GM11168 (cell line): Measurements from ENCODE around the gene SCN9A.
"Not testable (repeated sequence)": the region's sequence is repeated elsewhere in the genome, so short reads cannot be mapped to it uniquely, and the experiment has no call there.

Experiments used
- in situ Hi-C: fragments of 300-500 bp; cut with MboI; formaldehyde crosslinking; loops from one replicate; pipeline ENCODE4 v1.12.0; 2022; ENCODE audit warnings: low sequenced_read_pairs; ENCODE audit not compliant: unreplicated experiment

SCN9A gene

DNA sequence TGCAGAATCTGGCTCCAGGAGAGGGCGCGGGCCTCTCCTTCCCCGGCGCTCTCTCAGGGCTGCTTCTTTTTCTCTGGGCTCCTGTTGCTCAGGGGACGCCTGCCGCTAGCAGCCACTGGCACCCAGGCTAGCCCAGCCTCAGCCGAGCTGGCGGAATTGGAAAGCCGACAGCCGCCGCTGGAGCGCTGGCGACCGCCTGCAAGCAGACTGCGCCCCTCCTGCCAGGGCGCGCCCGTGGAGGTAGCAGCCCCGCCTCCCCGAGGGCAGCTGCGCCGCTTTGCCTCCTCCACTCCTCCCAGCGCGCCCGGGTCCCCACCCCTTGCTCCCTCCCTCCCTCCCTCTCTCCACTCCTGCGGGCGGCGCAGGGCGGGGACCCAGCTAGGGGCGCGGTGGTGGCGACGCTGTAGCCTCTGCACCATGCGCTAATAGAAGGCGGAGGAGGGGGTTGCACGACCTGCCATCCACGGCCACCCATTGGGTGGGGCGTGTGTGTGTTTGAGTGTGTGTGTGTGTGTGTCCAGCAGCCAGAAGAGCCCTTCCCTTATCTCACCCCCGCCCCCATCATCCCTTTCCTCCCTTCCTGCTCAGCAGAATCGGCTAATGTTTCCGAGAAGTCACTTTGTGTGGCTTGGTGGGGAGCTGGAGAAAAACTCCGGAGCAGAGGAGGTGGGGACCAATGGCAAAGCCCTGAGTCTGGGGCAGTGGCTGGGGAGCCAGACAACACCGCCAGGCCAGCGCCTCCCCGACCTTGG lies at the start of gene SCN9A:
TSS of gene SCN9A (minus strand) at position 209 of the 752 bp plus-strand sequence. CDS start 64,188 bp downstream, outside the sequence.
- in situ Hi-C loops = no loop called here

DNA sequence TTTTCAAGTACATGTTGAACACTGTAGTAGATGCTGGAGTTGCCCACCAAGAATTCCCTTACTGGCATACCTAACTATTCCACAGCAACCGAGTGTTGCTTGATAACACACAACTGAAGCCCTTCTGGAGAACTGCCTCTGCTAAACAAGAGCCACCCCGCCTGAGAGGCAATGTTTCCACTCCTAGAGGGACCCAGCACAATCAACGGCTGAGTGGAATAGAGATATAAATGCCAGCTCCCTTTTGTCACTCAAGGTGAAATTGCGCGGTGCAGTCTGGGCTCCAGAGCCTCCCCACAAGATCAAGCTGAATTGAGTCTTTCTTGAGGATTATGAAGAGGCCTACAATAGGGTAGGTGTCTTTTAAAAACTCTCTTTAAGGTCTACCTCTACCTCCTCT lies 49.1 kb upstream of the SCN9A start:
- in situ Hi-C loops = no loop called here

DNA sequence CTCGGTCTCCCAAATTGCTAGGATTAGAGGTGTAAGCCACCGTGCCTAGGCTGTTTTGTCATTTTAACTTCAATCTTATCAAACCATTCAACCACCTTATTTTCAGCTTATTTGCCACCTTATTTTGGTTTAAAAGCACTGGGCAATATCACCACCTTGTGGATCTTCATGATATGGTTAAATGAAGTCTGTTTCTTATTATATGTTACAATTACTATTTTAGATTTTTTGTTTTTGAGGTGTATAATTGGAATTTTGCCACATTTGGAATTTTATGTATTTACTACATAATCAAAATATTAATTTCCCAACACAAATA lies 43.8 kb upstream of the SCN9A start:
- in situ Hi-C loops = no loop called here

DNA sequence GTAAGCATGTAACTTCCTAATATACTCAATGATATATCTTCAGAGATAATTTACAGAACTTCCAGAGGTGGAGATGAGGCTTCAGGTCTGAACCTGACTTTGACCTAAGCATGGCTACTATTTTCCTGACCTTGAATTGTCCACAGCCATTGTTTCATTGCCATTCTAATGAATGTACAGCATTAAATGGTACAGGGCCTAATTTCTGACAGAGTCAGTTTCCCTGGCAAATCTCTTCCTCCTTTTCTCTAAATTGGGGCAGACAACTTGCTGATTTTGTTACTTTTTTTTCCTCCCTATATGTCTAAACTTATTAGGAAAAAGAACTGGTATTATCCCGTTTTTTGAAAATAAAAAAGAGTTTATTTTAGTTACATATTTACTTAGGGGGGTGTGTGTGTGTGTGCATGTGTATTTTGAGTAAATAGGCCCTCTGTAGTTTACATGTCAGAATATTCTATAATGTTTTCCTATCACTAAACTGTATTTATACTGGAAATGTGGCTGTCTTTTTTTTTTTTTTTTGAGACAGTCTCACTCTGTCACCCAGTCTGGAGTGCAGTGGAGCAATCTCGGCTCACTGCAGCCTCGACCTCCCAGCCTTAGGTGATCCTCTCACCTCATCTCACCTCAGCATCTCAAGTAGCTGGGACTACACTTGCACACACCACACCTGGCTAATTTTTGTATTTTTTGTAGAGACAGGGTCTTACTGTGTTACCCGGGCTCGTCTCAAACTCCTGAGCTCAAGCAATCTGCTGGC lies 43.3 kb upstream of the SCN9A start:
- in situ Hi-C loops = no loop called here

DNA sequence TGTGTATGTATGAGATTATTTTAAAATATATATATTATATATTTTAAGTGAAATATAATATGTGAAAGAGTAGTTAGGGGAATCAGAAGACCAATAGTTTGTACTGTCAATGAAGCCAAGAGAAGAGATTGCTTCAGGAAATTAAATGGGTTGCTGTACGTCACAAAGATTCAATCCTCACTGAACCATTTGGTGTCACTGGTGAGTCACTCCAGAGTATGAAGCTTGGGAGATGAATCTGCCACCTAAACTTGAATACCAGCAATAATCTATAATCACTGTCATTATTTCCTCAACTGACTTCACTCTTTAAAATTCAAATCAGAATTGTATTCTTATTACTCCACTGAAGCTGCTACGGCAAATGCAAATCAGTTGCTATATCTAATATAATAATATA lies 41.9 kb upstream of the SCN9A start:
- in situ Hi-C loops = no loop called here

DNA sequence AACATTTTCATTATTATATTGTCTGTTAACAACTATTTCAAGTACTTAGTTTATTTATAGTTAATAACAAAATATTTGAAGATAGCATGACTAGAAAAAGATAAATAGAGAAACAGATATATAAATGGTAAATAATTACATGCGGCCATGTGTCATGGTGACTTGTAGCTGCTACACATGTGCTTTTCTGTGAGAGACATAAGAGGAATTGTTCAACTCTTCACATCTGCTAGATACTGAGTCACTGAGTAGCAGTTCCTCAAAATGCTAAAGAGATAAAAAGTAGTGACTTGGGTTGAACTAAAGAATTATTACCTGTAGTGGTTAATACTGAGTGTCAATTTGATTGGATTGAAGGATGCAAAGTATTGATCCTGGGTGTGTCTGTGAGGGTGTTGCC lies 37.5 kb upstream of the SCN9A start:
- in situ Hi-C loops = no loop called here

DNA sequence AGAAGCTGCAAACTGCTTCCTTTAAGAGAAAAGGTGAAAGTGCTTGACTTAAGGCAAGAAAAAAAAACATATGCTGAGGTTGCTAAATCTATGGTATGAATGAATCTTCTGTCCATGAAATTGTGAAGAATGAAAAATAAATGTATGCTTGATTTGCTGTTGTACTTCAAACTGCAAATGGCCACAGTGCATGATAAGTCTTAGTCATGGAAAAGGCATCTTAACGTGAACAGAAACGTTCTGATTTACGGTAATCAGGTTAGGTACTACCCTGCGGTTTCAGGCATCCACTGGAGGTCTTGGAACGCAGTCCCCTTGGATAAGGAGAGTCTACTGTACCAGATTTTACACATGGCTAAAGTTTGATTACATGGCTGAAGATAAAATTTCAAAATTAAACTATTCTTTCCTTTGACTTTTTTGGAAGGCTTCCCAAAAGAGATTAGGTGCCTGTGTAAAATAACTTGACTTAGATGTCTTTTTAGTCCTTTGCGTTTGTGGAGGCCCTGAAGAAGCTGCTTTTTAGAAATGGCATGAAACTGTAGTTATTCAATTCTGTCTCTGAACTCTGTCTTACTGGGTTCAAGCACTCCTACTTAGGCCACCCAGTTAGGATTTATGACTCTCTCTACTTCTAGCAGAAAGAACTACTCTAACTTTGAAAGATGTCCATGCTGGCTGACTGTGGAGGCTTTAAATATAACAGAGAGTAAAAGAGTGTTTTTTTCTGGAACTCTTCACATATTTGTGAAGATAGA lies 35.9 kb upstream of the SCN9A start:
- in situ Hi-C loops = no loop called here

DNA sequence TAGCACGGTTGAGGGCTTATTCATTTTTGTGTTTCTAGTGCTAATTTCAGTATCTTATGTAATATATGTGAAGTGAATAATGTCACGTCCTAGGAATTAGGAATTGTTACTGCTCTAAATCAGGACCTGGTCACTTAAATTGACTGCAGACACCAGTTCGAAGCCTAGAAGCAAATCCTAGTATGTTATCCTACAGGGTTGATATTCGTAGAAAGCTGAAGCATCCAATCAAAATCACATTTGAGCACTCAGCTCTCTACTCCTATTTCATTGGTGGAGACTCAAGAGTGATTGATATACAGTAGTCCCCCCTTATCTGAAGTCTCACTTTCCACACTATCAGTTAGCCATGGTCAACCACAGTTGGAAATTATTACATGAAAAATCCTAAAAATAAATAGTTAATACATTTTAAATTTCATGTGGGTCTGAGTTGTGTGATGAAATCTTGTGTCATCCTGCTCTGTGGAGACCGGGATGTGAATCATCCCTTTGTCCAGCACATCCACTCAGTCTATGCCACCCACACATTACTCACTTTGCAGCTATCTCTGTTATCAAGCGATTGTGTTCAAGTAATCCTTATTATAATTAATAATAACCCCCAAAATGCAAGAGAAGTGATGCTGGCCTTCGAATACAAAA lies 35.2 kb upstream of the SCN9A start:
- in situ Hi-C loops = no loop called here

DNA sequence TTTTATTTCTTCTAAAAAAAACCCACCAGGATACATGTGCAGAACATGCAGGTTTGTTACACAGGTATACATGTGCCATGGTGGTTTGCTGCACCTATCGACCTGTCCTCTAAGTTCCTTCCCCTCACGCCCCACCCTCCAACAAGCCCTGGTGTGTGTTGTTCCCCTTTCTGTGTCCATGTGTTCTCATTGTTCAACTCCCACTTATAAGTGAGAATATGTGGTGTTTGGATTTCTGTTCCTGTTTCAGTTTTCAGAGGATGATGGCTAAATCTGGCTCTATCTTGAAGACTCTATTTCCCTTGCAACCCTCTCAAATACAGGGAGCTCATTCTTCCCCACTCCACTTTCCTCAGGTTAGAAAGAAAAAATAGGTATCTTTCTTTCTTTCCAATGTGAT lies 32.0 kb upstream of the SCN9A start:
- in situ Hi-C loops = not testable (repeated sequence)

DNA sequence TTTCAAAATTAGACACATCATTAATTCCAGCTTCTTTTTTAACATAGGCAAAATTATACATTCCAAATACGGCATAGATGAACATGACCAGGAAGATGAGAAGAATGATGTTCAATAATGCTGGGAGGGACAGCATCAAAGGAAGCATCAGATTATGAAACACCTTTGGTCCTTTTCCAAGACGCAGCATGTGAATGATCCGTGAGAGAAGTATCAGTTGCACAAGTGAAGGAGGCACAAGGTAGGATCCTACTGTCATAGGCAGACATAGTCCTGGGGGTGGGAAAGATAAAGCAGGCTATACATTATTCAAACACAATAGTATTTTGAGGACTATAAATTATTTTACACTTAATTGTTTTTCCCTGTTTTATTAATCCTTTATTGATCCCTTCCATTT lies 30.6 kb upstream of the SCN9A start:
- in situ Hi-C loops = no loop called here

DNA sequence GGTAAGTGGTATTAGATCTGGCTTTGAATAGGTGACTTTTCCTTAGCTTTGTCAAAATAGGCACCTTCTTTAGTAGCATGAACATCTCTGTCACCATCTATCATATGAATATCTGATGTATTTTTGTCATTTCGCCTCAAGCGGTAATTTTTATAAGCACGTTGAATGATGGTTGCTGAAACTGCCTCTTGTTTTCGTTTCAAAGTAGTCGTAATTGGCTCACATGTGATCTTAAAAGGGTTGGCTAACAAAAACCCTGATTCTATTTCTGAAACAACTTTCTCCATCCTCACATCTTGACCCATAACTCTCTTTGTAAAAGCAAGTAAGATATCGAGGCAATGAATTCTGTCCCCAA lies 29.8 kb upstream of the SCN9A start:
- in situ Hi-C loops = no loop called here

DNA sequence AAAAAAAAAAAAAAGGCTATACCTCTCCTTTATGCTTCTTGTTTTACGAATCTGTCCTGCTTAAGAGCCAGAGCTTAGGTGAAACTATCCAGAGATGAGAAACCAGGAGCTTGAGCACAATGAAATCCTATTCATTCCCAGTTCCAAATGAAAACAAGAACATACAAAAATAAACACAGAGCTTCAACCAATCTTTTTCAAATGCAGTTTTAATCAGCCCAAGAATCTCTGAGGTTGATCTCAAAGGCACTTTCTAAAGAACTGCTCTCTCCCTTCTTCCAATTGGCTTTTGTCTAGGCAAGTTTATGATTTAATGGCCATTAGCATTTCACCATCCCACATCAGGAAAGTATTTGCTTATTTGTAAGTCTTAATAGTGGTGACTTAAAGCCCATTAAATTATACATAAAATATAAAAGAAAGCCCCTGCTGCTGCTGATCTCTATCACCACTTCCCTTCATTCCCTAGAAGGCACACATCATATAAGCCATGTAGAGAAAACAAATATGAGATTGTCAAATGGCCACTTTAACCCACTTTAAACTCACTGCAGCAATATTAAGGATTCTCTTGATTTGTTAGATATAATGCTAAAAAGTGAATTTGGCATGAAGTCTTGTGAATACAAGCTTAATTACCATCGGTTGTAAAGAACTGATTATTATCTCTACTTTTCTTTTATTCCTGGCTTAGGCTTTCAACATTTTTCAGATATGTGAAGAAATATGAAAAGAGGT lies 29.3 kb upstream of the SCN9A start:
- in situ Hi-C loops = no loop called here

DNA sequence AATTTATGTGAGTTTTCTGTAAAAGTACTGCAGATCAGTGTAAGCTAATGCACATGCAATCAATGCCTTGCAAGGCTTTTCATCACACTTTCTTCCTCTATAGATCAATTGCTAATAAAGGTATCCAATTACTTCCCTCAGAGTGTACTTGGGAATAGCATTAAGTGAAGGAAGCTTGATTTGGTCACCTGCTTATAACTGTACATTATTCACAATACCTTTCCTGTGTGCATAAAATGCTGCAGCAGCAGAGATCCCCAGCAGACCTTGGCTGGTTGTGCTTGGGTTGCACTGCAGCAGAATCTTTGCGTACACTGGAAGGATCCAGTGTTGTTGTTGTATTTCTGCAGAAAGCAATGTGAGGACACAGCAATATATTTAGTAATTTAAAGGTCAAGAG lies 18.5 kb upstream of the SCN9A start:
- in situ Hi-C loops = no loop called here

DNA sequence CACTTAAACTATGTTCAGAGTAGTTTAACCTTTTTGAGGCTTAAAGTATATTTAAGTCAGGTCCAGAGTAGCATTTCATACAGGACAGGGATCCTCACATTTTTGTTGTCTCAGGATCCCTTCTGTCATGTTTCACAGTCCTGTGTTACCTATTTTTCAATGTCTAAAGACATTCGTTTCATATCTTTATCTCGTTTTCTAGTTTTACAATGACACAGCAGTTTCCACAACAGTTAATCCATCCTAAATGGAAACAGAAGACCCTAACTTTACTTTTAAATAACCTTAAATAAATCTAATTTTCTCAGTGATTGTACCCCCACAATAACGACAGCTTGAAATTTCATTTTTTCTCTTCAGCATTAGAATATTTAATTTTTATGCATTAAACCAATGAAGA lies 17.3 kb upstream of the SCN9A start:
- in situ Hi-C loops = no loop called here

DNA sequence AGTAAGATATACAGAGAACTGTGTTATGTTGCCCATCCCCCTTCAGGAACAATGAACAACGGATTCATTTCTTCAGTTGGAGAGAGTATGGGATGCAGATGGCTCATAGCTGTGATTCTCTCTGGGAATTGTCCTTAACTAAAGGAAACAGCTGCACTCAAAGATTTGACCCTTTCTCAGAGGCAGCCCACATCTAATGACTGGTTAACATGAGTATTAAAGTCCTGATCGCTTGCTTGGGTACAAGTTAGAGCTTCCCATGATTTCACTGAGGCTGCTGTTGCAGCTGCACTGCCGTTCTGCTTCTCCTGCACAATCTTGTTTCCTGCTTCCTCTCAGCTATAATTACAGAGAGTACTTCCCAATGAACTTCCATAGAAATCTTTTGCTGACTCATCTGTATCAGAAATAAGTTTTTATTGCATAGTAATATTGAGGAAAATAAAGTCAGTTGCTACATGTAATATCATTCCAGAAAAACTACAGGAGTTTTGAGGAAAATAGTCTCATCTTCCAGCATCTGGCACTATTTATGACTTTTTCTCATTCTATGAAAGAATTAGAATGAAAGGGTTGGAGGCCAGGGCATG lies 12.8 kb upstream of the SCN9A start:
- in situ Hi-C loops = no loop called here

DNA sequence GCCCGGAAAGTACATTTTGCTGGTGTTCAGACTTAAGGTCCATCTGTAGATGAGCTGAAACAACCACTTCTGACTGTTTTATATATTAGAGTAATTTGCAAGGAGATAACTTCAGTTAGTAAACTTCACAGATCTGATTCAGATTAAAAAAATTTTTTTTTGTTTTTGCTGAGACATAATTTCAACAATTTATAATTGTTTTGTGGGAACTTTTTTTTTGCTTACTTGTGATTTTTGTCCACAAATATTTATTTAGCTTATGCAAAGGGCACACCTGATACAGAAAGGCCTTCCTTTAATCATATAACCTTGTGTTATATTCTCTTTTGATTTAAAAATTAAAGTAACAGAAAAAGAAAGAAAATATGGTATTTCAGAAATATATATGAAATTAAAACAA lies 9.6 kb upstream of the SCN9A start:
- in situ Hi-C loops = no loop called here

DNA sequence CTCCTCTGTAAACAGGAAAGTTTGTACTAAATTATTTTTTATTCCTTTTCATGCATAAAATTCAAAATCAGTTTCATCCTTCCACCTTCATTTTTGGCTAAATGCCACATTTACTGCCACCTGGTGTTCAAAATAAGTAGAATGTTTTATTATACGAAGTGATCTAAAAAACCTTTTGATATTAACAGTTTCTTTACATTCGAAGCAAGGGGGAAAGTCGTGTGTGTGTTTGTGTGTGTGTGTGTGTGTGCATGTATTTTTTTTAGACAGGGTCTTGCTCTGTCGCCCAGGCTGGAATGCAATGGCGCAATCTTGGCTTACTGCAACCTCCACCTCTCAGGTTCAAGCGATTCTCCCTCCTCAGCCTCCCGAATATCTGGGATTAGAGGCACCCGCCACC lies 9.0 kb upstream of the SCN9A start:
- in situ Hi-C loops = no loop called here

DNA sequence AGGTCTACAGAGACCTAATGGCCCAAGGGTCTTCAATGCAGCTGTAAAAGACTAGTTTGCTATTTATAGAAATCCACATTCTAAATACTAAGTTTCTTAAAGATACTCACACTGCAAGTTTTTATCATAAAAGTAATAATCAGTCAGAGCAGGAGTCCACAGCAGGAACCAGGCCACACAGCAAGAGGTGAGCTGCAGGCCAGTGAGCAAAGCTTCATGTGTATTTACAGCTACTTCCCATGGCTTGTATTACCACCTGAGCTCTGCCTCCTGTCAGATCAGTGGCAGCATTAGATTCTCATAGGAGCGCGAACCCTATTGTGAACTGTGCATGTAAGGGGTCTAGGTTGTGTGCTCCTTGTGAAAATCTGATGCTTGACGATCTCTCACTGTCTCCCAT lies 6.7 kb upstream of the SCN9A start:
- in situ Hi-C loops = no loop called here

DNA sequence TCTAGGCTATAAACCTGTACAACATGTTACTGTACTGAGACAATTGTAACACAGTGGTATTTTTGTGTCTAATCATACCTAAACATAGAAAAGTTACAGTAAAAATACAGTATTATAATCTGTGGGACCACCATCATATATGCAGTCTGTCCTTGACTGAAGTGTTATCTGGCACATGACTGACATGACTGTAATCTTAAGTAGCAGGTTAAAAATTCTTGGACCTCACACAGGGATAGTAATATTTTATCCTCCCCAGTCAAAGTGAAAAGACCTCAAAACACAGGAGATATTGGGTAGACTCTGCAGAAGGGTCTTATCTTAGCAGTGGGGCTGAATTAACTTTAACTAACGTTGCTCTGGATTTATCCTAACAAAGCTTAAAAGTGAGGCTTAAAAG lies 4.9 kb upstream of the SCN9A start:
- in situ Hi-C loops = no loop called here

DNA sequence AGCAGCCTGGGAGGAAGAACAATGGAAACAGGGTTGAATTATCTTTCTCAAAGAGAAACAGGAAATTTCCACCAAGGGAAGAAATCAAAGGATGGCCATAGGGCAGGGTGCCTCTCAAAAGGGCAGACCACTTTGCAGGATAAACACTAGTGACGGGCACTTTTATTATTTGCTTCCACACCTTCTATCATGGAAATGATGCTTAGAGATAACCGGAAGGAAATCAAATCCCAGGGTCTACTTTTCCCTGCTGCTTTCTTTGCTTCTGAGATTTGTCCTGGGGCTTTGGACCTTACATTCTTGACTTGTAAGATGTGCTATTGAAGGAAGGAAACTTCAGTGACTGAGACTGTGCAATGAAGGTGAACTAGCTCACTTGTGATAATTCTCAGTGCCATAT lies 1.1 kb upstream of the SCN9A start:
- in situ Hi-C loops = no loop called here
